Suprapubic skin (tissue), 4 donors: Measurements from ENCODE around the gene IL23R. TPM values are rescaled to one million over a fixed set of nuclear protein-coding genes. Genes with fewer than 3 reads are reported as not detected.

ENCODE experiments used
- DNase-seq, 2 donors: peaks; one replicate each; pipeline ENCODE4 v3.0.0-alpha.2; 2019; ENCODE audit warnings: low spot score in 2 of 2
- H3K27ac ChIP-seq: fragments of 200-600 bp; sonication (generic); one replicate; pipeline ENCODE4 v1.5.1; 2019
- H3K27me3 ChIP-seq: fragments of 200-600 bp; sonication (generic); one replicate; pipeline ENCODE4 v1.5.1; 2019
- H3K36me3 ChIP-seq: fragments of 200-600 bp; sonication (generic); one replicate; pipeline ENCODE4 v1.5.1; 2019
- H3K4me1 ChIP-seq: fragments of 200-600 bp; sonication (generic); one replicate; pipeline ENCODE4 v1.5.1; 2019
- H3K4me3 ChIP-seq: fragments of 200-600 bp; sonication (generic); one replicate; pipeline ENCODE4 v1.5.1; 2019; ENCODE audit warnings: mild to moderate bottlenecking
- H3K9me3 ChIP-seq: fragments of 200-600 bp; sonication (generic); one replicate; pipeline ENCODE4 v1.5.1; 2019
- EP300 ChIP-seq: sonication (generic); formaldehyde crosslinking; IDR thresholded peaks from one replicate; pipeline ENCODE4 v1.6.1; 2017; ENCODE audit warnings: antibody characterized with exemption
- POLR2A ChIP-seq, 2 donors: fragments of 450-650 bp; IDR thresholded peaks; one replicate each; pipeline ENCODE4 v1.6.1; 2017; ENCODE audit warnings: antibody characterized with exemption in 2 of 2, mild to moderate bottlenecking in 2 of 2, moderate library complexity in 2 of 2
- POLR2AphosphoS5 ChIP-seq, 3 donors: sonication (generic); formaldehyde crosslinking; IDR thresholded peaks; one replicate each; pipeline ENCODE4 v1.6.1; 2017; ENCODE audit warnings: antibody characterized with exemption in 3 of 3
- WGBS: methylation state at CpG from one replicate; pipeline ENCODE4 v1.1.5; 2018; 5-methylcytosine and 5-hydroxymethylcytosine counted together
- total RNA-seq, 4 donors: library from RNA; depleted of rRNA; stranded (reverse); fragments of >200 nt; gene quantifications; one replicate each; pipeline ENCODE4 v1.1.0, GENCODE V29; 2016
- TF ChIP-seq, protein P1 (sequence below), 2 donors: fragments of 200-600 bp in 1 of 2; fragments of 450-650 bp in 1 of 2; sonication (generic) in 1 of 2; IDR thresholded peaks; one replicate each; pipeline ENCODE4 v1.5.1; 2016 to 2019; ENCODE audit warnings: antibody characterized with exemption in 2 of 2, mild to moderate bottlenecking in 1 of 2, moderate library complexity in 1 of 2

The IL23R gene
- total RNA-seq, 4 donors from 2014 or later = not detected

DNA sequence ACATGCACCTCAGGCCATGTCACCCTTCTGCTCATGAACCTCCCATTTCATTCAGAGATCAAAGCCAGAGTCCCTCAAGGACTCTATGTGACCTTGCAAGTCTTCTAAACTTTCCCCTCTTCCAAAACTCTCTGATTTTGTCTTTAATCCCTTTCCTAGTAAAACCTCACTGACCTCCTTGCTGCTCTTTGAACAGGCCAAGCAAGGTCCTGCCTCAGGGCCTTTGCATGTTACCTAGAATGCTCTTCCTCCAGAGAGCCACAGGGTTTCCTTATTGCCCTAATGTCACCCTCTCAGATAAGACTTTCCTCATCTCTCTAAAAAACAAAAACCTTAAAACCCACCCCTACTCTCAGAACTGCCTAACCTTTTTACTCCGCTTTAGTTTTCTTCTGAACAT lies 26.6 kb downstream of the IL23R start:
- Histone ChIP-seq H3K36me3 (no peaks in the 10 kb centered on the region), H3K9me3 (no peaks in the 10 kb centered on the region), H3K27me3 (no peaks in the 10 kb centered on the region), H3K4me1 (no peaks in the 10 kb centered on the region), H3K27ac (no peak overlapping the region), H3K4me3 (no peak overlapping the region)
- TF ChIP-seq EP300 (no peak), POLR2AphosphoS5 (IDR thresholded peaks at IDR 0.05) (no peak), POLR2A (IDR thresholded peaks at IDR 0.05) (no peak)
- TF ChIP-seq, protein P1, sequence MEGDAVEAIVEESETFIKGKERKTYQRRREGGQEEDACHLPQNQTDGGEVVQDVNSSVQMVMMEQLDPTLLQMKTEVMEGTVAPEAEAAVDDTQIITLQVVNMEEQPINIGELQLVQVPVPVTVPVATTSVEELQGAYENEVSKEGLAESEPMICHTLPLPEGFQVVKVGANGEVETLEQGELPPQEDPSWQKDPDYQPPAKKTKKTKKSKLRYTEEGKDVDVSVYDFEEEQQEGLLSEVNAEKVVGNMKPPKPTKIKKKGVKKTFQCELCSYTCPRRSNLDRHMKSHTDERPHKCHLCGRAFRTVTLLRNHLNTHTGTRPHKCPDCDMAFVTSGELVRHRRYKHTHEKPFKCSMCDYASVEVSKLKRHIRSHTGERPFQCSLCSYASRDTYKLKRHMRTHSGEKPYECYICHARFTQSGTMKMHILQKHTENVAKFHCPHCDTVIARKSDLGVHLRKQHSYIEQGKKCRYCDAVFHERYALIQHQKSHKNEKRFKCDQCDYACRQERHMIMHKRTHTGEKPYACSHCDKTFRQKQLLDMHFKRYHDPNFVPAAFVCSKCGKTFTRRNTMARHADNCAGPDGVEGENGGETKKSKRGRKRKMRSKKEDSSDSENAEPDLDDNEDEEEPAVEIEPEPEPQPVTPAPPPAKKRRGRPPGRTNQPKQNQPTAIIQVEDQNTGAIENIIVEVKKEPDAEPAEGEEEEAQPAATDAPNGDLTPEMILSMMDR (IDR thresholded peaks at IDR 0.05) = no peak
- 100% methylated on average over 1 of the region's 1 CpG for WGBS
- DNase-seq = no peak

DNA sequence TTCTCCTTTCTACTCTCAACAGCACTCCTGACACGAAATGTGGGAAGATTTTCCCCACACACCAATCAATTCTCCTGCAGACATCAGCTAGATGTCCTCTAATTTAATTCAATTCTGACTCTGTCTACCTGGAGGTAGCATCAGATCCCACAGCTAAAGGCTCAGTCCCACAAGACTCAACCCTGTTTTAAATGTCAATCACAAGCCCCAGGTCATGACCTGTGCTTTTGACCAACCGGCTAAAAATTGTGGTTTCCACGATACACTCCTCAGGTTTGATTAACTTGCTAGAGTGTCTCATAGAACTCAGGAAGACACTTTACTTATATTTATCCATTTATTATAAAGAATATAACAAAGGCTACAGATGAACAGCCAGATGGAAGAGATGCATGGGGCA lies 27.4 kb downstream of the IL23R start:
- no peak for DNase-seq
- H3K4me3 ChIP-seq = no peak overlapping the region
- H3K9me3 ChIP-seq = no peaks in the 10 kb centered on the region
- no peak overlapping the region for H3K27ac ChIP-seq
- no peaks in the 10 kb centered on the region for H3K36me3 ChIP-seq
- no peaks in the 10 kb centered on the region for H3K27me3 ChIP-seq
- WGBS = 59% methylated on average over 3 of the region's 3 CpGs
- H3K4me1 ChIP-seq = no peaks in the 10 kb centered on the region
- TF ChIP-seq, protein P1 (IDR thresholded peaks at IDR 0.05) = no peak
- TF ChIP-seq POLR2A (IDR thresholded peaks at IDR 0.05) (no peak), EP300 (no peak), POLR2AphosphoS5 (IDR thresholded peaks at IDR 0.05) (no peak)

DNA sequence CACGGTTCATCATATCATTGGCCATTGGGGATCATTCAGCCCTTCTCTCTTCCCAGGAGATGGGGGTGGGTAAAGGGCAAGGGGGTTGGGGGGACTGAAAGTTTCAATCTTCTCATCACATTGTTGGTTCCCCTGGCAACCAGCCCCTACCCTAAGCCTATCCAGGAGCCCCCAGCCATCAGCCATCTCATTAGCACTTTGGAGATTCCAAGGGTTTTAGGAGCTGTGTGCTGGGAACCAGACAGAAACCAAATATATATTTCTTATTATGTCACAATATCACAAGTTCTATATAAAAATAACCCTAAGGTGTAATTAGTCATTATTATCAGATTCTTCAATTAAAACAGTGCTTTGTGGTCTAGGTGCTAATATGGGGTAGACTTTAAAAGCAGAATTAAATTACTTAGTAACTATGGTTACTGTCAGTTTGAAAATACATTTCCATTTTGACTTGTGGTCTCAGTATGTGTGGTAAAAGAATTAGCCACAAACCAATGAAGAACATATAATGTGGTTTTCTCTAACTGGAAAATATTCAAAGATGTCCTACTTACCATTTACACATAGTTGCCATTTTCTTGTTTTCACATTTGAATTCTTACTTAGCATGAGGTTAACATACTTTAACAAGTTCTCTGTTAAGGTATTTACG lies 28.1 kb downstream of the IL23R start:
- Histone ChIP-seq H3K27me3 (no peaks in the 10 kb centered on the region), H3K27ac (no peak overlapping the region), H3K9me3 (no peaks in the 10 kb centered on the region), H3K4me1 (no peaks in the 10 kb centered on the region), H3K4me3 (no peak overlapping the region), H3K36me3 (no peaks in the 10 kb centered on the region)
- TF ChIP-seq, protein P1 (IDR thresholded peaks at IDR 0.05) = no peak
- TF ChIP-seq POLR2A (IDR thresholded peaks at IDR 0.05) (no peak), POLR2AphosphoS5 (IDR thresholded peaks at IDR 0.05) (no peak), EP300 (no peak)
- DNase-seq = no peak
- 87% methylated on average over 2 of the region's 2 CpGs for WGBS

DNA sequence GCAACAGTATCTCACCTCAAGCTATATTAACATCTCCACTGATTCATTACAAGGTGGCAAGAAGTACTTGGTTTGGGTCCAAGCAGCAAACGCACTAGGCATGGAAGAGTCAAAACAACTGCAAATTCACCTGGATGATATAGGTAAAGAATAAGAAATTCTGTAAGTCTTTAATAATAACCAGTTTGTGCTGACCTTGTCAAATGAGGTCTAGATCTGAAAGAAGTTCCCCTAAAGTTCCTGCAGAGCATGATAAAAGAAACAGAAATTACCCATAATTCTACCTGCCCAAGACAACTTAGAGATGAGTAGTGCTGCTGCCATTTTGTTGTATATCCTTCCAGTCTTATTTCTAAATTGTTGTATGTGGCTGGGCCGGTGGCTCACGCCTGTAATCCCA lies 34.5 kb downstream of the IL23R start:
- WGBS = 87% methylated on average over 3 of the region's 3 CpGs
- no peak for TF ChIP-seq POLR2AphosphoS5 (IDR thresholded peaks at IDR 0.05)
- TF ChIP-seq POLR2A (IDR thresholded peaks at IDR 0.05) = no peak
- TF ChIP-seq EP300 = no peak
- TF ChIP-seq, protein P1 (IDR thresholded peaks at IDR 0.05) = no peak

DNA sequence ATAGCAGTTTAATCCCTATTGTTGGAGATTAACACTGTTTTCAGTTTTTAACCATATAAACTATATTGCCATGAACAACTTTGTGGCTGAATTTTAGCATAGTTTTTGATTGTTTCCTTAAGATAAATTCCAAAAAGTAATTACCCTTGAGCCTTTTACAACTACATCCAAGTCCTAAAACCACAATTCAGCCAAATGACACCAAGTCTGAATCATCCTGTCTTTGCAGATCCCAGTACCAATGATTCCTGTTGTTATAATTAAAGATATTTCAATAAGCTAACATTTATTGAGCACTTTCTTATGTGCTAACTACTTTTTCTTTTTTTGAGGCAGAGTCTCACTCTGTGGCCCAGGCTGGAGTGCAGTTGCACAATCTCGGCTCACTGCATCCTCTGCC lies 35.6 kb downstream of the IL23R start:
- no peaks in the 10 kb centered on the region for H3K9me3 ChIP-seq
- 94% methylated on average over 1 of the region's 1 CpG for WGBS
- DNase-seq = no peak
- H3K27me3 ChIP-seq = no peaks in the 10 kb centered on the region
- no peaks in the 10 kb centered on the region for H3K4me1 ChIP-seq
- H3K4me3 ChIP-seq = no peak overlapping the region
- TF ChIP-seq, protein P1 (IDR thresholded peaks at IDR 0.05) = no peak
- TF ChIP-seq POLR2AphosphoS5 (IDR thresholded peaks at IDR 0.05) (no peak), EP300 (no peak), POLR2A (IDR thresholded peaks at IDR 0.05) (no peak)
- H3K36me3 ChIP-seq = no peaks in the 10 kb centered on the region
- H3K27ac ChIP-seq = no peak overlapping the region

More for the DNA sequence above, 34.5 kb downstream of the IL23R start:
- Histone ChIP-seq H3K27ac (no peak overlapping the region), H3K36me3 (no peaks in the 10 kb centered on the region), H3K4me1 (no peaks in the 10 kb centered on the region), H3K4me3 (no peak overlapping the region), H3K27me3 (no peaks in the 10 kb centered on the region), H3K9me3 (no peaks in the 10 kb centered on the region)
- no peak for DNase-seq
